Caco-2 (cell line): Measurements from ENCODE around the gene TRAPPC2L. TPM values are rescaled to one million over a fixed set of nuclear protein-coding genes. Genes with fewer than 3 reads are reported as not detected.

ENCODE experiments used
- BruUV-seq: library from RNA; stranded (reverse); fragments of 400-500 nt; replicated peaks from 2 replicates; lab custom pipeline; 2021; lab: Mats Ljungman, UMichigan
- CTCF ChIA-PET: fragments of 300-600 bp; sonication (Branson Sonifier 250); formaldehyde crosslinking; loops from one replicate; lab custom pipeline; 2022; ENCODE audit warnings: antibody characterized with exemption; lab: Charles Lee
- POLR2A ChIA-PET: fragments of 300-600 bp; sonication (Branson Sonifier 250); formaldehyde crosslinking; loops from one replicate; lab custom pipeline; 2022; ENCODE audit warnings: antibody characterized with exemption; lab: Charles Lee
- DNase-seq, 2 experiments: peaks; one replicate each; pipeline versions ENCODE4 v3.0.0 to v3.0.0-alpha.2; 2020 to 2022
- H3K27me3 ChIP-seq: replicated peaks from 2 replicates; pipeline ENCODE4 v1.6.0; 2011; ENCODE audit warnings: low read length; ENCODE audit not compliant: control insufficient read depth, insufficient read depth
- H3K36me3 ChIP-seq: 2 replicates; pipeline ENCODE4 v1.5.1; 2011; ENCODE audit warnings: low read length; ENCODE audit not compliant: control insufficient read depth, insufficient read depth
- H3K4me1 ChIP-seq: fragments of 250-450 bp; sonication (Bioruptor Pico); 2 replicates; pipeline ENCODE4 v1.5.1; 2020; ENCODE audit warnings: mild to moderate bottlenecking
- H3K4me3 ChIP-seq: 2 replicates; pipeline ENCODE4 v1.5.1; 2011; ENCODE audit warnings: low read depth, mild to moderate bottlenecking, control low read depth, low read length
- H3K9me3 ChIP-seq: fragments of 250-450 bp; sonication (Bioruptor Pico); 2 replicates; pipeline ENCODE4 v1.5.1; 2020; ENCODE audit warnings: mild to moderate bottlenecking, moderate library complexity
- H3K27ac Mint-ChIP-seq: one replicate; pipeline ENCODE4 v1.8.0; 2022; ENCODE audit warnings: mixed read lengths; ENCODE audit not compliant: unreplicated experiment
- H3K27me3 Mint-ChIP-seq: one replicate; pipeline ENCODE4 v1.8.0; 2022; ENCODE audit warnings: mixed read lengths; ENCODE audit not compliant: insufficient read depth, unreplicated experiment
- H3K36me3 Mint-ChIP-seq: one replicate; pipeline ENCODE4 v1.8.0; 2022; ENCODE audit warnings: mild to moderate bottlenecking, mixed read lengths; ENCODE audit not compliant: insufficient read depth, unreplicated experiment
- H3K4me1 Mint-ChIP-seq: one replicate; pipeline ENCODE4 v1.8.0; 2022; ENCODE audit warnings: low read depth, mixed read lengths; ENCODE audit not compliant: unreplicated experiment
- H3K4me3 Mint-ChIP-seq: one replicate; pipeline ENCODE4 v1.8.0; 2022; ENCODE audit warnings: mild to moderate bottlenecking, moderate library complexity, mixed read lengths; ENCODE audit not compliant: unreplicated experiment
- H3K9me3 Mint-ChIP-seq: one replicate; pipeline ENCODE4 v1.8.0; 2022; ENCODE audit warnings: mixed read lengths; ENCODE audit not compliant: unreplicated experiment
- CTCF ChIP-seq, 2 experiments: fragments of 200-600 bp in 1 of 2; IDR thresholded peaks; 1 replicate in 1 of 2; 2 replicates in 1 of 2; pipeline versions ENCODE4 v1.5.1 to v1.8.0; 2011 to 2022; ENCODE audit warnings: antibody characterized with exemption in 1 of 2, control low read depth in 1 of 2, inconsistent platforms in 1 of 2, low read depth in 1 of 2, low read length in 1 of 2, mild to moderate bottlenecking in 1 of 2, moderate library complexity in 1 of 2; ENCODE audit not compliant: insufficient read depth in 1 of 2, severe bottlenecking in 1 of 2, unreplicated experiment in 1 of 2
- intact Hi-C: fragments of 100-400 bp; cut with micrococcal nuclease; formaldehyde crosslinking; loops from one replicate; pipeline ENCODE4 v1.10.0; 2022; ENCODE audit not compliant: unreplicated experiment
- total RNA-seq: library from RNA; stranded (reverse); gene quantifications from 2 replicates; pipeline ENCODE4 v1.2.3, GENCODE V29; 2022

The TRAPPC2L gene
- total RNA-seq, 1 experiment from 2014 or later, result 179 TPM

GRCh38 chr16:88837806-88838205 lies 19.1 kb upstream of the TRAPPC2L start:
- Histone ChIP-seq H3K36me3 (peaks cover 3% of the 10 kb centered on the region), H3K4me3 (no peak overlapping the region), H3K4me1 (no peaks in the 10 kb centered on the region), H3K27me3 (no peaks in the 10 kb centered on the region), H3K9me3 (no peaks in the 10 kb centered on the region)
- H3K27ac Mint-ChIP-seq, result no peak overlapping the region
- no TSS peak for BruUV-seq
- H3K4me3 Mint-ChIP-seq, result no peak overlapping the region
- H3K27me3 Mint-ChIP-seq, result no peaks in the 10 kb centered on the region
- intact Hi-C loops, result no loop called here
- TF ChIP-seq CTCF (IDR thresholded peaks at IDR 0.05; ENCODE audit: insufficient read depth in 1 of 2, low read depth in 1 of 2, low read length in 1 of 2, severe bottlenecking in 1 of 2, unreplicated experiment in 1 of 2), result no peak
- no peaks in the 10 kb centered on the region for H3K4me1 Mint-ChIP-seq
- ChIA-PET CTCF (no interaction called here), POLR2A (no interaction called here)
- no peaks in the 10 kb centered on the region for H3K9me3 Mint-ChIP-seq
- DNase-seq, result no peak
- H3K36me3 Mint-ChIP-seq, result peaks cover 19% of the 10 kb centered on the region

- no TSS peak for BruUV-seq
- POLR2A ChIA-PET, result interaction anchor here (0.6 kb wide), 1 partner anchor 94 kb away, joined by 6 read pairs; no protein-coding TSS in a partner anchor
Measured at GRCh38 chr16:88838566-88838965, 18.4 kb upstream of the TRAPPC2L start.

GRCh38 chr16:88839026-88839529 lies 17.8 kb upstream of the TRAPPC2L start:
- Histone ChIP-seq H3K4me1 (no peaks in the 10 kb centered on the region), H3K36me3 (peaks cover 4% of the 10 kb centered on the region), H3K27me3 (no peaks in the 10 kb centered on the region), H3K9me3 (no peaks in the 10 kb centered on the region), H3K4me3 (no peak overlapping the region)
- Mint-ChIP-seq H3K9me3 (no peaks in the 10 kb centered on the region), H3K27me3 (no peaks in the 10 kb centered on the region), H3K36me3 (peaks cover 19% of the 10 kb centered on the region), H3K27ac (no peak overlapping the region), H3K4me1 (no peaks in the 10 kb centered on the region), H3K4me3 (no peak overlapping the region)
- intact Hi-C loops, result no loop called here
- POLR2A ChIA-PET, result interaction anchor here (0.6 kb wide), 1 partner anchor 94 kb away, joined by 6 read pairs; no protein-coding TSS in a partner anchor
- peak in 1 of 2 experiments; percentile 39 for DNase-seq
- BruUV-seq, result no TSS peak
- CTCF ChIA-PET, result interaction anchor here (0.8 to 1.4 kb wide), 3 partner anchors 19 to 377 kb away, joined by 4 to 7 read pairs (median 4); no protein-coding TSS in a partner anchor
- TF ChIP-seq CTCF (IDR thresholded peaks at IDR 0.05; ENCODE audit: insufficient read depth in 1 of 2, low read depth in 1 of 2, low read length in 1 of 2, severe bottlenecking in 1 of 2, unreplicated experiment in 1 of 2), result peak; percentile 33 to 34

More at GRCh38 chr16:88838566-88838965, 18.4 kb upstream of the TRAPPC2L start:
- no peaks in the 10 kb centered on the region for H3K4me1 ChIP-seq
- TF ChIP-seq CTCF (IDR thresholded peaks at IDR 0.05; ENCODE audit: insufficient read depth in 1 of 2, low read depth in 1 of 2, low read length in 1 of 2, severe bottlenecking in 1 of 2, unreplicated experiment in 1 of 2), result no peak
- Mint-ChIP-seq H3K9me3 (no peaks in the 10 kb centered on the region), H3K4me3 (no peak overlapping the region), H3K27me3 (no peaks in the 10 kb centered on the region), H3K36me3 (peaks cover 19% of the 10 kb centered on the region), H3K4me1 (no peaks in the 10 kb centered on the region), H3K27ac (no peak overlapping the region)
- H3K36me3 ChIP-seq, result peaks cover 4% of the 10 kb centered on the region
- CTCF ChIA-PET, result interaction anchor here (1.4 kb wide), 1 partner anchor 19 kb away, joined by 4 read pairs; no protein-coding TSS in a partner anchor
- no peaks in the 10 kb centered on the region for H3K9me3 ChIP-seq
- H3K4me3 ChIP-seq, result no peak overlapping the region
- intact Hi-C loops, result no loop called here
- DNase-seq, result no peak
- H3K27me3 ChIP-seq, result no peaks in the 10 kb centered on the region
